Vagina (tissue), 2 donors: ENCODE data around the gene MTMR6.

Source experiments
- POLR2A ChIP-seq, 2 donors: fragments of 450-650 bp; IDR thresholded peaks; one replicate each; pipeline ENCODE4 v1.6.1; 2017; ENCODE audit warnings: antibody characterized with exemption in 2 of 2, mild to moderate bottlenecking in 2 of 2, moderate library complexity in 2 of 2
- TF ChIP-seq, protein P1 (sequence below), 3 experiments: fragments of 450-650 bp in 2 of 3; fragments of 200-600 bp in 1 of 3; sonication (generic) in 1 of 3; IDR thresholded peaks; one replicate each; pipeline ENCODE4 v1.5.1; 2017 to 2019; ENCODE audit warnings: antibody characterized with exemption in 3 of 3, mild to moderate bottlenecking in 2 of 3, moderate library complexity in 2 of 3

DNA sequence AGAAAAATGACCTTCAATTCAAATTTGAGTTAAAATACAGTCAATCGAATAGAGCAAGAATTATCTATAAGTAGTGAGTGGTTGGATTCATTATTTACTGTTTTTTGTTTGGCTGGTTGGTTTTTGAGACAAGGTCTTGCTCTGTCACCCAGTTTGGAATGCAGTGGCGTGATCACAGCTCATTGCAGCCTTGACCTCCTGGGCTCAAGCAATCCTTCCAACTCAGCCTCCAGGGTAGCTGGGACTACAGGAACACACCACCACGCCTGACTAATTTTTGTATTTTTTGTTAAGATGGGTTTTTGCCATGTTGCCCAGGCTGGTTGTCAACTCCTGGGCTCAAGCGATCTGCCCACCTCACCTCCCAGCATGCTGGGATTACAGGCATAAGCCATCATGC lies 25.0 kb downstream of the MTMR6 start:
- TF ChIP-seq, protein P1, sequence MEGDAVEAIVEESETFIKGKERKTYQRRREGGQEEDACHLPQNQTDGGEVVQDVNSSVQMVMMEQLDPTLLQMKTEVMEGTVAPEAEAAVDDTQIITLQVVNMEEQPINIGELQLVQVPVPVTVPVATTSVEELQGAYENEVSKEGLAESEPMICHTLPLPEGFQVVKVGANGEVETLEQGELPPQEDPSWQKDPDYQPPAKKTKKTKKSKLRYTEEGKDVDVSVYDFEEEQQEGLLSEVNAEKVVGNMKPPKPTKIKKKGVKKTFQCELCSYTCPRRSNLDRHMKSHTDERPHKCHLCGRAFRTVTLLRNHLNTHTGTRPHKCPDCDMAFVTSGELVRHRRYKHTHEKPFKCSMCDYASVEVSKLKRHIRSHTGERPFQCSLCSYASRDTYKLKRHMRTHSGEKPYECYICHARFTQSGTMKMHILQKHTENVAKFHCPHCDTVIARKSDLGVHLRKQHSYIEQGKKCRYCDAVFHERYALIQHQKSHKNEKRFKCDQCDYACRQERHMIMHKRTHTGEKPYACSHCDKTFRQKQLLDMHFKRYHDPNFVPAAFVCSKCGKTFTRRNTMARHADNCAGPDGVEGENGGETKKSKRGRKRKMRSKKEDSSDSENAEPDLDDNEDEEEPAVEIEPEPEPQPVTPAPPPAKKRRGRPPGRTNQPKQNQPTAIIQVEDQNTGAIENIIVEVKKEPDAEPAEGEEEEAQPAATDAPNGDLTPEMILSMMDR (IDR thresholded peaks at IDR 0.05) = no peak
- no peak for TF ChIP-seq POLR2A (IDR thresholded peaks at IDR 0.05)
